Heart left ventricle (tissue), 13 donors: ENCODE results near the gene TYR.

Source experiments
- POLR2A ChIP-seq, 2 donors: fragments of 450-650 bp; IDR thresholded peaks; one replicate each; pipeline ENCODE4 v1.6.1; 2017; ENCODE audit warnings: antibody characterized with exemption in 2 of 2, mild to moderate bottlenecking in 2 of 2, moderate library complexity in 2 of 2
- TF ChIP-seq, protein P1 (sequence below), 12 donors: fragments of 200-600 bp; sonication (generic) in 4 of 12; IDR thresholded peaks; one replicate each; pipeline versions ENCODE4 v1.5.0 to v1.8.0; 2018 to 2022; ENCODE audit warnings: antibody characterized with exemption in 12 of 12, mild to moderate bottlenecking in 5 of 12
- donor health status: ischemic (EF 13 %, LVEDD 7.1; RV severe dilation, severe dysfunction).
- donor health status: DM: no; HTN: yes; CAD: no.
- donor health status: DM: no; HTN: no; CAD: no.
- donor health status: ischemic (EF 25% LVEDD 6.9; RV normal size, moderate dysfunction).
- donor health status: ischemic (EF 25% LVEDD 5.7; RV mildly dilated, moderate dysfunction).
- donor health status: ischemic (EF 35%, LVEDD 5.7; RV mildly dilated, moderate dysfunction).
- donor health status: nonischemic (EF 11% LVEDD 7.7; RV severe dilation, severe dysfunction).
- donor health status: DM: yes; HTN: yes; CAD: no.
- donor health status: PGD.
- donor health status: ischemic (EF 29% LVEDD 5.4; RV normal size, mild dysfunction).
- donor health status: nonischemic (EF 23%, LVEDD 6.1; RV moderate dilation, normal function).

DNA sequence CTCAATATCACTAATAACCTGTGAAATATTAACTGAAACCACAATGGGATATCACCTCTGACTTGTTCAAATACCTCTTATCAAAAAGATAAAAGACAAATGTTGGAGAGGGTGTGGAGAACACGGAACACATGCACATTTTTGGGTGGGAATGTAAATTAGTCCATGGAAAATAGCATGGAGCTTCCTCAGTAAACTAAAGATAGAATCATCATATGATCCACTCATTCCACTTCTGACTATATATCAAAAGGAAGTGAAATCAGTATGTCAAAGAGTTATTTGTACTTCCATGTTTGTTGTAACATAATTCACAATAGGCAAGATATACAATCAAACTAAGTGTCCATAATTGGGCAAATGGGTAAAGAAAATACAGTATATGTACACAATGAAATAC, 57.4 kb downstream of the TYR start:
- TF ChIP-seq, protein P1, sequence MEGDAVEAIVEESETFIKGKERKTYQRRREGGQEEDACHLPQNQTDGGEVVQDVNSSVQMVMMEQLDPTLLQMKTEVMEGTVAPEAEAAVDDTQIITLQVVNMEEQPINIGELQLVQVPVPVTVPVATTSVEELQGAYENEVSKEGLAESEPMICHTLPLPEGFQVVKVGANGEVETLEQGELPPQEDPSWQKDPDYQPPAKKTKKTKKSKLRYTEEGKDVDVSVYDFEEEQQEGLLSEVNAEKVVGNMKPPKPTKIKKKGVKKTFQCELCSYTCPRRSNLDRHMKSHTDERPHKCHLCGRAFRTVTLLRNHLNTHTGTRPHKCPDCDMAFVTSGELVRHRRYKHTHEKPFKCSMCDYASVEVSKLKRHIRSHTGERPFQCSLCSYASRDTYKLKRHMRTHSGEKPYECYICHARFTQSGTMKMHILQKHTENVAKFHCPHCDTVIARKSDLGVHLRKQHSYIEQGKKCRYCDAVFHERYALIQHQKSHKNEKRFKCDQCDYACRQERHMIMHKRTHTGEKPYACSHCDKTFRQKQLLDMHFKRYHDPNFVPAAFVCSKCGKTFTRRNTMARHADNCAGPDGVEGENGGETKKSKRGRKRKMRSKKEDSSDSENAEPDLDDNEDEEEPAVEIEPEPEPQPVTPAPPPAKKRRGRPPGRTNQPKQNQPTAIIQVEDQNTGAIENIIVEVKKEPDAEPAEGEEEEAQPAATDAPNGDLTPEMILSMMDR (IDR thresholded peaks at IDR 0.05): no peak
- no peak for TF ChIP-seq POLR2A (IDR thresholded peaks at IDR 0.05)
